Measurements from ENCODE around the gene BST1.

DNA sequence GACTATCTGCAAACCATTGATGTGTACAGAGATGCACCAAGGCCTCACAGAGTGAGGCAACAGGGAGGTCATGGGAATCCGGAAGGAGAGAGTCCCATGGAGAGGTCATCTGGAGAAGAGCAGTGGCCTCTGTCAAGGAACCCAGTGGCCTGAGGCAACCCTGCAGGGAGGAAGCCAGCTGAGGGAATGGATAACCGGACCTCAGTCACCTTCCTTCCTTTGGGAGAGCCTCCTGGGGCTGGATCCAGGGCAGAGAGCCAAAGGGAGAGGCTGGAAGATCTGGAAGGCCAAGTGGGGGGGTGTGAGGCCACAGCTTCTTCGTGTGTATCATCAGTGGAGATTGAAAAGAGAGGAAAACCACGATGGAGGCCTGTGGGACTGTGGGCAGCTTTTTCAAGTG, 50.9 kb downstream of the BST1 start:
- TF ChIP-seq POLR2AphosphoS5 (IDR thresholded peaks at IDR 0.05; ENCODE audit: low read depth, low read length) (no peak), SIN3A (IDR thresholded peaks at IDR 0.05; ENCODE audit: borderline replicate concordance, insufficient read depth, low read length) (no peak), TAF1 (IDR thresholded peaks at IDR 0.05; ENCODE audit: borderline replicate concordance, insufficient read depth, low read length) (no peak), REST (IDR thresholded peaks at IDR 0.05; ENCODE audit: insufficient read depth in 1 of 2, low read depth in 2 of 2, low read length in 2 of 2) (no peak)

All from PFSK-1 (cell line).